NB4 (cell line): Measurements from ENCODE around the gene PHKB.

ENCODE experiments used
- CTCF ChIP-seq: IDR thresholded peaks from one replicate; pipeline ENCODE4 v1.5.1; 2012; ENCODE audit warnings: low read depth, low read length
- MAX ChIP-seq: IDR thresholded peaks from 2 replicates; pipeline ENCODE4 v1.6.1; 2011; ENCODE audit warnings: low read depth, low read length
- MYC ChIP-seq: IDR thresholded peaks from 2 replicates; pipeline ENCODE4 v1.6.1; 2011; ENCODE audit warnings: low read depth, low read length
- POLR2A ChIP-seq: IDR thresholded peaks from 2 replicates; pipeline ENCODE4 v1.6.1; 2011; ENCODE audit warnings: mild to moderate bottlenecking; ENCODE audit not compliant: insufficient read length; ENCODE audit errors: extremely low read depth

GRCh38 chr16:47672475-47672874, 211.3 kb downstream of the PHKB start:
- TF ChIP-seq CTCF = no peak
- no peak for TF ChIP-seq POLR2A
- no peak for TF ChIP-seq MAX
- TF ChIP-seq MYC = no peak
